Astrocyte (in vitro differentiated cells and primary cell): Measurements from ENCODE around the gene C2orf42. TPM values are rescaled to one million over a fixed set of nuclear protein-coding genes. Genes with fewer than 3 reads are reported as not detected.
"Not testable (repeated sequence)": the region's sequence is repeated elsewhere in the genome, so short reads cannot be mapped to it uniquely, and the experiment has no call there.

ENCODE experiments used
- DNase-seq: peaks from one replicate; pipeline ENCODE4 v3.0.0-alpha.2; 2010; ENCODE audit warnings: low read depth
- FAIRE-seq: peaks from 2 replicates; lab custom pipeline; 2011; peaks lifted over from hg19 to GRCh38; lab: Jason Lieb, UNC
- H2AFZ ChIP-seq: 2 replicates; pipeline ENCODE4 v1.6.0; 2012; ENCODE audit warnings: low read depth, low read length, inconsistent platforms
- H3K27ac ChIP-seq: 2 replicates; pipeline ENCODE4 v1.5.1; 2011; ENCODE audit warnings: low read depth, low read length, inconsistent platforms
- H3K27me3 ChIP-seq: 2 replicates; pipeline ENCODE4 v1.6.0; 2011; ENCODE audit warnings: low read length, inconsistent platforms; ENCODE audit not compliant: insufficient read depth
- H3K36me3 ChIP-seq: 2 replicates; pipeline ENCODE4 v1.5.1; 2011; ENCODE audit warnings: low read length, inconsistent platforms; ENCODE audit not compliant: insufficient read depth
- H3K4me1 ChIP-seq: 2 replicates; pipeline ENCODE4 v1.5.1; 2011; ENCODE audit warnings: low read length, inconsistent platforms; ENCODE audit not compliant: insufficient read depth
- H3K4me2 ChIP-seq: 2 replicates; pipeline ENCODE4 v1.6.0; 2012; ENCODE audit warnings: low read length, inconsistent platforms
- H3K4me3 ChIP-seq: 2 replicates; pipeline ENCODE4 v1.5.1; 2011; ENCODE audit warnings: low read depth, mild to moderate bottlenecking, low read length, inconsistent platforms; ENCODE audit not compliant: insufficient read depth
- H3K79me2 ChIP-seq: 2 replicates; pipeline ENCODE4 v1.6.0; 2012; ENCODE audit warnings: mild to moderate bottlenecking, low read length, inconsistent platforms; ENCODE audit not compliant: insufficient read depth
- H3K9ac ChIP-seq: 2 replicates; pipeline ENCODE4 v1.6.0; 2012; ENCODE audit warnings: mild to moderate bottlenecking, low read length, inconsistent platforms
- H3K9me3 ChIP-seq: 2 replicates; pipeline ENCODE4 v1.5.1; 2012; ENCODE audit warnings: low read depth, mild to moderate bottlenecking, low read length, inconsistent platforms; ENCODE audit not compliant: insufficient read depth
- H4K20me1 ChIP-seq: 2 replicates; pipeline ENCODE4 v1.6.0; 2012; ENCODE audit warnings: low read length, inconsistent platforms; ENCODE audit not compliant: insufficient read depth
- H3K27ac Mint-ChIP-seq: one replicate; pipeline ENCODE4 v1.8.0; 2021; ENCODE audit warnings: mild to moderate bottlenecking, mixed read lengths; ENCODE audit not compliant: unreplicated experiment
- H3K27me3 Mint-ChIP-seq: one replicate; pipeline ENCODE4 v1.8.0; 2021; ENCODE audit warnings: low read depth, mixed read lengths; ENCODE audit not compliant: unreplicated experiment
- H3K36me3 Mint-ChIP-seq: one replicate; pipeline ENCODE4 v1.8.0; 2021; ENCODE audit warnings: low read depth, mixed read lengths; ENCODE audit not compliant: unreplicated experiment
- H3K4me1 Mint-ChIP-seq: one replicate; pipeline ENCODE4 v1.8.0; 2021; ENCODE audit warnings: low read depth, mixed read lengths; ENCODE audit not compliant: unreplicated experiment
- H3K4me3 Mint-ChIP-seq: one replicate; pipeline ENCODE4 v1.8.0; 2021; ENCODE audit warnings: mild to moderate bottlenecking, moderate library complexity, mixed read lengths; ENCODE audit not compliant: unreplicated experiment
- H3K9me3 Mint-ChIP-seq: one replicate; pipeline ENCODE4 v1.8.0; 2021; ENCODE audit warnings: mild to moderate bottlenecking, mixed read lengths; ENCODE audit not compliant: unreplicated experiment
- EZH2 ChIP-seq: IDR thresholded peaks from 2 replicates; pipeline ENCODE4 v1.6.1; 2012; ENCODE audit warnings: mild to moderate bottlenecking, low read length, inconsistent platforms; ENCODE audit not compliant: insufficient read depth
- total RNA-seq: library from RNA; stranded (reverse); gene quantifications from 2 replicates; pipeline ENCODE4 v1.2.1, GENCODE V29; 2021
- TF ChIP-seq, protein P1 (sequence below): IDR thresholded peaks from 2 replicates; pipeline ENCODE4 v1.5.1; 2011; ENCODE audit warnings: low read depth, mild to moderate bottlenecking, inconsistent platforms, low read length, moderate library complexity; ENCODE audit not compliant: insufficient read depth

C2orf42 gene
- total RNA-seq, 1 donor from 2014 or later, result 20.7 TPM

DNA sequence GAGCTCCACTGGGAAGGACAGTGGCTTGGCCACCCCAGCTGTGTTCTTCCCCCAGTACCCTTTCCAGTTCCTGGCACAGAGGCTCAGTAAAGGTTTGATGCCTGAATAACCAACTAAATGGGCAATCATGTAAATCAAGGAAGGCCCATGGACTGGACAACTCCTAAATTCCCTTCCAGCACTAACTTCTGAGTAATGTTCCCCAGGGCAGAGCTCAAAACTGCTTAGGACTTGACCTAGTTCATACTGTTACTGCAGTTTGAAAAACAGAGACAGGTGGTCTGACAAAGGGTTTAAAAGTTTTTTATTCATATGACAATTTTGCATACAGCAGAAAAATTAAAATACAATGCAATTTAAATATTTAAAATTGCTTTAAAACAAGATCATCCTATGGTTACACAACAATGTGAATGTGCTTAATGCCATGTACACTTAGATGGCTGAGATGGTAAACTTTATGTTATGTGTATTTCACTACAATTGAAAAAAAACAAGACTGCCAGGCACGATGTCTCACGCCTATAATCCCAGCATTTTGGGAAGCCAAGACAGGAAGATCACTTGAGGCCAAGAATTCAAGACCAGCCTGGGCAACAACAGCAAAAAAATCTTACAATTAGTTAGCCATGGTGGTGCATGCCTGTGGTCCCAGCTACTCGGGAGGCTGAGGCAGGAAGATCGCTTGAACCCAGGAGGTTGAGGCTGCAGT, 77.3 kb downstream of the C2orf42 start:
- Histone ChIP-seq H3K9ac (no peak overlapping the region), H3K27ac (no peak overlapping the region), H3K27me3 (no peaks in the 10 kb centered on the region), H3K36me3 (no peaks in the 10 kb centered on the region), H2AFZ (no peak overlapping the region), H3K9me3 (no peaks in the 10 kb centered on the region), H3K79me2 (no peaks in the 10 kb centered on the region), H3K4me3 (no peak overlapping the region), H4K20me1 (no peaks in the 10 kb centered on the region), H3K4me1 (peaks cover 11% of the 10 kb centered on the region), H3K4me2 (no peak overlapping the region)
- H3K9me3 Mint-ChIP-seq, result no peaks in the 10 kb centered on the region
- DNase-seq (no peak), FAIRE-seq (no peak)
- peaks cover 23% of the 10 kb centered on the region for H3K4me1 Mint-ChIP-seq
- H3K36me3 Mint-ChIP-seq, result no peaks in the 10 kb centered on the region
- TF ChIP-seq EZH2, result no peak
- TF ChIP-seq, protein P1, sequence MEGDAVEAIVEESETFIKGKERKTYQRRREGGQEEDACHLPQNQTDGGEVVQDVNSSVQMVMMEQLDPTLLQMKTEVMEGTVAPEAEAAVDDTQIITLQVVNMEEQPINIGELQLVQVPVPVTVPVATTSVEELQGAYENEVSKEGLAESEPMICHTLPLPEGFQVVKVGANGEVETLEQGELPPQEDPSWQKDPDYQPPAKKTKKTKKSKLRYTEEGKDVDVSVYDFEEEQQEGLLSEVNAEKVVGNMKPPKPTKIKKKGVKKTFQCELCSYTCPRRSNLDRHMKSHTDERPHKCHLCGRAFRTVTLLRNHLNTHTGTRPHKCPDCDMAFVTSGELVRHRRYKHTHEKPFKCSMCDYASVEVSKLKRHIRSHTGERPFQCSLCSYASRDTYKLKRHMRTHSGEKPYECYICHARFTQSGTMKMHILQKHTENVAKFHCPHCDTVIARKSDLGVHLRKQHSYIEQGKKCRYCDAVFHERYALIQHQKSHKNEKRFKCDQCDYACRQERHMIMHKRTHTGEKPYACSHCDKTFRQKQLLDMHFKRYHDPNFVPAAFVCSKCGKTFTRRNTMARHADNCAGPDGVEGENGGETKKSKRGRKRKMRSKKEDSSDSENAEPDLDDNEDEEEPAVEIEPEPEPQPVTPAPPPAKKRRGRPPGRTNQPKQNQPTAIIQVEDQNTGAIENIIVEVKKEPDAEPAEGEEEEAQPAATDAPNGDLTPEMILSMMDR, result no peak
- no peak overlapping the region for H3K4me3 Mint-ChIP-seq
- H3K27ac Mint-ChIP-seq, result peak overlapping the region; percentile 82
- H3K27me3 Mint-ChIP-seq, result no peaks in the 10 kb centered on the region

DNA sequence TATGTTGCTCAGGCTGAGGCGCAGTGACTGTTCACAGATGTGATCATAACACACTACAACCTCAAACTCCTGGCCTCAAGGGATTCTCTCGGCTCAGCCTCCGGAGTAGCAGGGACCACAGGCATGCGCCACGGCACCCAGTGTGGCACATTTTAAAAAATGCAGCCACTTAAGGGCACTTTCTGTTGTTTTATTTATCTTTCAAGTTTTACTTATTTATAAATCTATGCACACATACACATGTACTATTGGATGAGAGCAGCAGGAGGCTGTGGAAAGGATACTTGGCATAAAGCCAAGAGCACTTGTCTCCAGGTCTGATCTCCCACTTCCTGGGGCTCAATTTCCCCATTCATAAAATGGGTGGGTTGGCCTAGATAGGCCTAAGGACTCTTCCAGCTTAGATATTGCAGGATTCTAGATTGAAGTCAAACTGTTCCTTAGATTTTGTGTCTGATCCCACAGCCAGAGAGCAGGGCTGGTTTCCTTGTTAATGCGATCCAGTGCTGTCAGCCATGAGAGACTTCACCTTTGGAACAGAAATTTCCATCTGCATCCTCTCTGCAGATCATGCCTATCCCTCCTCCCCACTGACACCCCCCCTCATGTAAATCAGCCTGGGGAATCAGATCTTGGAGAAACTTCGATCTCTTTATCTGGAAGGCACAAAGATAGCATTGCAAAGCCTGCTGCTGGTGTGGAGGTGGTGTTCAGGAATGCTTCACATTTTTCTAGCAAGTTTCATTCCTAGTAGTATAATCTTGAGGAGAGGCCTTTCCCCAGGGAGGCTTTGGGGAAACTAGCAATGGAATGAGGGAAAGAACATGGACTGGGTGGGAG, 78.8 kb downstream of the C2orf42 start:
- no peaks in the 10 kb centered on the region for H3K36me3 ChIP-seq
- peak overlapping the region; percentile 82 for H3K27ac Mint-ChIP-seq
- H3K4me3 Mint-ChIP-seq, result peak overlapping the region; percentile 72
- H3K4me1 ChIP-seq, result peaks cover 18% of the 10 kb centered on the region
- TF ChIP-seq, protein P1, result no peak
- TF ChIP-seq EZH2, result no peak
- H3K4me2 ChIP-seq, result peak overlapping the region; percentile 63
- no peak overlapping the region for H3K4me3 ChIP-seq
- no peaks in the 10 kb centered on the region for H3K27me3 ChIP-seq
- H3K9me3 Mint-ChIP-seq, result no peaks in the 10 kb centered on the region
- H3K9me3 ChIP-seq, result no peaks in the 10 kb centered on the region
- H3K4me1 Mint-ChIP-seq, result peaks cover 29% of the 10 kb centered on the region
- H3K36me3 Mint-ChIP-seq, result no peaks in the 10 kb centered on the region
- peak overlapping the region; percentile 7 for H3K27ac ChIP-seq
- H3K27me3 Mint-ChIP-seq, result no peaks in the 10 kb centered on the region
- peak; percentile 72 for DNase-seq
- peak overlapping the region; percentile 14 for H2AFZ ChIP-seq
- FAIRE-seq, result no peak
- H3K79me2 ChIP-seq, result no peaks in the 10 kb centered on the region
- no peaks in the 10 kb centered on the region for H4K20me1 ChIP-seq
- H3K9ac ChIP-seq, result no peak overlapping the region

DNA sequence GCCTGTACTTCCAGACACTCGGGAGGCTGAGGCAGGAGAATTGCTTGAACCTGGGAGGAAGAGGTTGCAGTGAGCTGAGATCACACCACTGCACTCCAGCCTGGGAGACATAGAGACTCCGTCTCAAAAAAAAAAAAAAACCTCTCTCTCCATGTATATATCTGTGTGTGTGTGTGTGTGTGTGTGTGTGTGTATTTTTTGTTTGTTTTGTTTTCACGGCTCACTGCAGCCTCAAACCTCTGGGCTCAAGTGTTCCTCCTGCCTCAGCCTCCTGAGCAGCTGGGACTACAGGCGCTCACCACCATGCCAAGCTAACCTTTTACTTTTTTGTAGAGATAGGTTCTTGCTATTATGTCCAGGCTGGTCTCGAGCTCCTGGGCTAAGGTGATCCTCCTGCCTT, 80.4 kb downstream of the C2orf42 start:
- peaks cover 29% of the 10 kb centered on the region for H3K4me1 Mint-ChIP-seq

DNA sequence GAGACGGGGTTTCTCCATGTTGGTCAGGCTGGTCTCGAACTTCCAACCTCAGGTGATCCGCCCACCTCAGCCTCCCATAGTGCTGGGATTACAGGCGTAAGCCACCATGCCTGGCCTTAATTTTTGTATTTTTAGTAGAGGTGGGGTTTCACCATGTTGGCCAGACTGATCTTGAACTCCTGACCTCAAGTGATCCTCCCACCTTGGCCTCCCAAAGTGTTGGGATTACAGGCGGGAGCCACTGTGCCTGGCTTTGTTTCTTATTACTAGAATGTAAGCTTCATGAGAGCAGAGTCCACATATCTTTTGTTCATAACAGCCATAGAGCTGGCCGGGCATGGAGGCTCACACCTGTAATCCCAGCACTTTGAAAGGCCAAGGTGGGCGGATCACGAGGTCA, 84.7 kb downstream of the C2orf42 start:
- H3K4me2 ChIP-seq, H3K9me3 Mint-ChIP-seq, H3K79me2 ChIP-seq, H4K20me1 ChIP-seq, H3K36me3 ChIP-seq, H3K27me3 Mint-ChIP-seq, H3K9me3 ChIP-seq, H2AFZ ChIP-seq, DNase-seq, H3K4me3 ChIP-seq, H3K27me3 ChIP-seq, FAIRE-seq, H3K4me3 Mint-ChIP-seq, H3K36me3 Mint-ChIP-seq, H3K27ac ChIP-seq, H3K27ac Mint-ChIP-seq, H3K9ac ChIP-seq: not testable (repeated sequence)
- peaks cover 13% of the 10 kb centered on the region for H3K4me1 ChIP-seq
- H3K4me1 Mint-ChIP-seq, result peaks cover 20% of the 10 kb centered on the region

More for the DNA sequence above, 80.4 kb downstream of the C2orf42 start:
- not testable (repeated sequence) for DNase-seq, H3K27ac Mint-ChIP-seq, H3K36me3 ChIP-seq, H3K36me3 Mint-ChIP-seq, H3K9me3 Mint-ChIP-seq, H3K27ac ChIP-seq, H3K4me3 ChIP-seq, H3K4me2 ChIP-seq, H3K4me3 Mint-ChIP-seq, H3K27me3 ChIP-seq, H4K20me1 ChIP-seq, H2AFZ ChIP-seq, H3K9me3 ChIP-seq, H3K27me3 Mint-ChIP-seq, H3K9ac ChIP-seq, H3K79me2 ChIP-seq, FAIRE-seq
- H3K4me1 ChIP-seq, result peaks cover 18% of the 10 kb centered on the region
